ENCODE measurements around the gene STARD8.

The STARD8 gene

DNA sequence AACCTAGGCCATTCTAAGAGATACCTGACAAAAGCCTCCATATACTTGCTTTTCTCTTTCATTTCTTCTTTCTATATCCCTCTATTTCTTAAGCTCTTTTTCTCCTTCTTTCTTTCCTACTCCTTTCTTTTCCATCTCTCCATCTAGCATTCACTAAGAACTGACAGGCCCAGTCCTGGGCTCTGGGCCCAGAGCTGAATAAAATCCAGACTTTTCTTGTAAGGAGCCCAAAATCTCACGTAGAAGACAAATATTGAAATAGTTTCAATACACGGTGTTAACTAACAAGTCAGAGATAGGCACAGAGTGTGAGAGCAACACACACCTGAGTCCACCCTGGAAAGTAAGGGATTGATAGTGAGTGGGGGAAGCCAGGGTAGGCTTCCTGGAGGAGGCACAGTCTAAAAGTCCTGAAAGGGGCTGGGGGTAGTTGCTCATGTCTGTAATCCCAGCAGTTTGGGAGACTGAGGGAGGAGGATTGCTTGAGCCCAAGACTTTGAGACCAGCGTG lies 108.2 kb downstream of the STARD8 start:
- no peak for DNase-seq

DNA sequence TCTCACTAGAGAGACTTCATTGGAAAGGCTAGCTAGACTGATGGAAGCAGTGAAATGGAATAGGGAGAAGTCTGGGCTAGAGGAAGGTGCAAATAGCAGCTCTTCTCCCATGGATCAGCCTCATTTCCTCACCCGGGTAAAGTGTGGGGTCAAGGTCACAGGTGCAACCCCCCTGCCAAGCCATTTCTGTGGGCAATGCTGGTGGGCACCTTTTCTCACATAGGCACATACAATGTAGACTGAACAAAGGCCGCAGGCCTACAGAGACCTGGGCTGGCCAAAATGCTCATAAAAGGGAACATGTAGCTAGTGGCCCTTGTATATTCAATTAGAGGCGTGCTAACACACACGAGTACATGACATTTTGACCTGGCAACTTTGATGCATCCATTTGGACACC lies 109.9 kb downstream of the STARD8 start:
- no peak for DNase-seq

DNA sequence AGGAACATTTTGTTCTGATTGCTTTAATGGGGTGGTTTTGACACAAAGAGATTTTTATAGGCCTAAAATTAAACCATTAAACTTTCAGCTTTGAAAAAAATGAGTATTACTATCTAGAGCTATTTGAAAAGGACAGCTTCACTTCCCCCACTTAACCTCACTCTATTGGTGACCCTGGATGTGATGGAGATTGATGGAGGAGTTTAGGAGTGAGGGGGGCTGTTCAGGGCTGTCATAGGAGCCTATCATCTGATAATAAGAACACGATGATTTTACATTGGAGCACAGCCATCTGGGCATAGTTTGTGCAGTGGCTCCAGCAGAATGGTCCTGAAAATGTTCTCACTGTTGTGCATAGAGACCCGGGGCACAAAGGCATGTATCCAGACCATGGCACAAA lies 110.3 kb downstream of the STARD8 start:
- no peak for DNase-seq

DNA sequence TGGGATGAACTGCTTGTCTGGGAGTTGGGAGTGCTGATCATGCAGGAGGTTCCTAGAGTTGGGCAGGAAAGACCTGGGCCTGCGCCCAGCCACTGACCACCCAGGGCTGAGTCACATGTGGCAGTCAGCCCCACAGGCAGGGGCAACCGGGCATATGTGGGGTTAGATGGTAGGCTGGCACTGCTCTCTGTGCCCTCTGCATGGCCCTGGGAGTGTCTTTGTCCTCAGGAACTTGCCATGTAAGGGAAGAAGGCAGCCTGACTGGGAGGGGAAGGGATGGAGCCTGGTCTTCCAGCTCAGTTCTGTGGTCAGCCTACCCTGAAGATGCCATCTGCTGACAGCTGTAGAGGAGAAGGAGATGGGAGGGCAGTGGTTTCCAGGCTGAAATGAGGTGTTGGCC lies 111.2 kb downstream of the STARD8 start:
- DNase-seq = no peak

DNA sequence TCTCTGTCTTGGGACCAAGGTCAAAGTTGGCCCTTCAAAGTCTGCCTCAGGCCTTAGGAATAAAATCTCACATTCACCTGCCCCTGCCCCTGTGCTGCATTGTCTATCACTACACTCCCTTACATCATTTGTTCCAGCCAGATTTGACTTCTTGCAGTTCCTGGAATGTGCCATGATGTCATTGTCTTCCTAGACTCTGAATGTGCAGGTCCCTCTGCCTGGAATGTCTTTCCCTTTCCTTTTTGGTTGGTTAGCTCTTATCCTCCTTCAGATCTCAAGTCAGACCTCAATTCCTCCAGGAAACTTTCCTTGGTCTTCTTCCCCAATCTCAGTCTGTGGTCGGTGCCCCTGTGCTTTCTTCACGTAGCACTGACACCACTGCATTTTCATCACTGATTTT lies 113.6 kb downstream of the STARD8 start:
- DNase-seq = no peak

DNA sequence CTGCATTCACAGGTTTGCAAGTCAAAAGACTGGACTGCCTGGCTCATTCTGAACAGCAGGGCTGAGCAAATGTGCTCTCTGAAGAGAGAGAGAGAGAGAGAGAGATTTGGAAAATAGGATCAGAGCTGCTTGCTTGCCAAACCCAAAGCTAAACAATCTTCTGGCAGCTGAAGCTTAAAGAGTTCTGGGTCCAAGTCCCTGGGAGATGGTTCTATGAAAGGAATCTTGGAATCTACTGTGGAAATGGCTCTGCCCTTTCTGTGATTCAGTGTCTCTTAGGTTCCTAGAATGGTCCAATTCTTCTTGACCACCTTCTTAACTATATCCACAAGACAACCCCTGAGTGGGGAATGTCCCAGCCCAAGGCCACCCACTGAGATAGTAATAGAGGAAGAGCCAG lies 115.3 kb downstream of the STARD8 start:
- DNase-seq = no peak

DNA sequence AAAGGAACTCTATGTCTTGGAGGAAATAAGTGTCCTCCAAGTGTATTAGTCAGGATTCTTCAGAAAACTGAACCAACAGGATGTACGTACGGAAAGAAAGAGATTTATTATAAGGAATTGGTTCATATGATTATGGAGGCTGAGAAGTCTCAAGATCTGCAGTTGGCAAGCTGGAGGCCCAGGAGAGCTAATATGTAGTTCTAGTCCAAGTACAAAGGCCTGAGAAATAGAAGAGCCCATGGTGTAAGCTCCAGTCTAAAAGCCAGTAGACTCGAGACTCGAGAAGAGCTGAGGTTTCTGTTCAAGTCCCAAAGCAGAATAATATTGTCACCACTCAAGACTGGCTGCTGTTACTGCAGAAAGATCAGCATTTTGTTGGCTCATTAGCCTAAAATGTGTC lies 116.0 kb downstream of the STARD8 start:
- no peak for DNase-seq
